ENCODE measurements around the gene TSEN54.

Gene TSEN54

DNA sequence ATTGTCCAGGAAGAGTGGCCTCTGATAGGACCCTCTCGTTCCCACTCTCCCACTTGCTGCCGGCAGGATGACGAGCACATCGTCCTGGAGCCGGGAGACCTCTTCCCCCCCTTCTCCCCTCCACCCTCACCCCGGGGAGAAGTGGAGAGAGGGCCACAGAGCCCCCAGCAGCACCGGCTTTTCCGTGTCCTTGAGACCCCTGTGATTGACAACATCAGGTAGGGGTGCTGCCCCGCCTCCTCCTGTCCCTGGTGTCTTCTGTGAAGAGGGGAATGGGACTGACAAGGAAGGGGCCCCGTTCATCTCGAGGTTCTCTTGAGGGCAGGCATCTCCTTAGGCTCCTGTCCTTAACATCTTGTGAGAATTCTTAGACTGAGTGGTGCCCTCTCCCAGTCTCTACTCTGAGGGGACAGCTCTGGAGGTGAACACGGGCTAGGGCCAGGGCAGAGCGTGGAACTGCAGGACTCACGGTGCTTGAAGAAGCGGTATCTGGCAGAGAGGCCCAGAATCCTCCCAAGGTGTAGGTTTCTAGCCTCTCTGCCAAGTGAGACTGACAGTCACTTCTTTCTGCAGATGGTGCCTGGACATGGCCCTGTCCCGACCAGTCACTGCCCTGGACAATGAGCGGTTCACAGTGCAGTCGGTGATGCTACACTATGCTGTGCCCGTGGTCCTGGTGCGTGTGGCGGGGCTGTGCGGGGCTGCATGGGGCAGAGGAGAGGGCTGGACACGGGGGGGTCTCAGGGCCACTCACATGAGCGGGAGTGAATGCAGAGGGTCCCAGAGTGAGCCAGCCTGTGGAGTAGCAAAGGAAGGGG, 27.4 kb upstream of the TSEN54 start:
- no peak for DNase-seq (ENCODE audit: low read depth in 2 of 2)

DNA sequence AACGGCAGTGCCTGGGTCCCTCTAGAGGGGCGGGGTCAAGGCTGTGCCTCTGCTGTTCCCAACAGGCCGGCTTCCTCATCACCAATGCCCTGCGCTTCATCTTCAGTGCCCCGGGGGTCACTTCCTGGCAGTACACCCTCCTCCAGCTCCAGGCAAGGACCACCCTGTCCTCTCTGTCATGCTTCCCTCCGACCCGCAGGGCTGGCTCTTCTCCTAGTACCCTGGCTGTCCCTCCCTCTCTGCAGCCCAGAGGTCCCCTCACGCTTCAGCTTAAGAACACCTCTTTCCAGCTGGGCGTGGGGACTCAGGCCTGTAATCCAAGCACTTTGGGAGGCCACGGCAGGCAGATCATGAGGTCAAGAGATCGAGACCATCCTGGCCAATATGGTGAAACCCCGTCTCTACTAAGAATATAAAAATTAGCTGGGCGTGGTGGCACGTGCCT, 26.8 kb upstream of the TSEN54 start:
- DNase-seq (ENCODE audit: low read depth in 2 of 2): no peak

DNA sequence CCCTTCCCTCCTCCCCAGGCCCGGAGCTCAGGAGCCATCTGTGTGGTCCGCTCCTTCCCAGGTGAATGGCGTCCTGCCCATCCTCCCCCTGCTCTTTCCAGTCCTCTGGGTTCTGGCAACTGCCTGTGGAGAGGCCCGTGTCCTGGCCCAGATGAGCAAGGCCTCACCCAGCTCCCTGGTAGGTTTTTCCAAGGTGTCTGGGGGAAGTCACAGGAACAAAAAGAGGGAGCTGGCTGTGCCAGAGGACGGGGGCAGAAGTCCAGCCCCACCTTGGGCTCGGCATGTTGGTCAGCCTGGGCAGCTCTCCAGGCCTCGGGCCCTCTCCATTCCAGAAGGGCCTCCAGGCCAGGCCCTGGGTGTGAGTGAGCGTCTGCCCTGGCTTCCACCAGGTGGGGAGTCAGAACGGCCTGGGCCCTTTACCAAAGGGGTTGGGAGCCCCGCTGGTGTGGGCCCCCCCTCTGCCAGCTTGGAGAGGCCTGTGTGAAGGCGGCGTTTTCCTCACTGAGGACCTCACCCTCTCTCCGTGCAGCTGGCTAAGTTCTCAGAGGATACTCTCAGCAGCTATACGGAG, 26.1 kb upstream of the TSEN54 start:
- no peak for DNase-seq (ENCODE audit: low read depth in 2 of 2)

DNA sequence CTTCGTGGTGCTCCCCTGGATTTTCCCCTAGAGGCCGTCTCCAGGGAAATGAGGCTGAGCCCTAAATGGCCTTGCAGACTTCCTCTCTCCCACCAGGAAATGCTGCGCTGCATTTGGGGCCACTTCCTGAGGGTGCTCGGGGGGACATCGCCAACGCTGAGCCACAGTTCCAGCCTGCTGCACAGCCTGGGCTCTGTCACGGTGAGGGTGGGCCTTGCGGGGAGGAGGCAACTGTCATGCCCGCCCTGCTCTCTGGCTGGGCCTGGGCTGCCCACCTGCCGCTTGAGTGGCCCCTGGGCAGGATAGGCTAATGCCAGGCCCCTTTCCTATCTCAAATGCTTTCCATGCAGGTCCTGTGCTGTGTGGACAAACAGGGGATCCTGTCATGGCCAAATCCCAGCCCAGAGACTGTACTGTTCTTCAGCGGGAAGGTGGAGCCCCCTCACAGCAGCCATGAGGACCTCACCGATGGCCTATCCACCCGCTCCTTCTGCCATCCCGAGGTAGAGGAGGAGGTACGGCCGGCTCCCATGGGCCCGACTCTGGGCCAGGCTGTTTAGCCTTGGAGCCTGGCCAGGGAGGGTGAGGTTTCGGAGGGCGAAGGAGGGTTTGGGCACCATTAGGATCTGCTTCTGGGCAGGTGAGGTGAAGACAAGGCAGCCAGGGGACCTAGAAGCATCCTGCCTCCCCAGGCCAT, 25.2 kb upstream of the TSEN54 start:
- DNase-seq (ENCODE audit: low read depth in 2 of 2): no peak

DNA sequence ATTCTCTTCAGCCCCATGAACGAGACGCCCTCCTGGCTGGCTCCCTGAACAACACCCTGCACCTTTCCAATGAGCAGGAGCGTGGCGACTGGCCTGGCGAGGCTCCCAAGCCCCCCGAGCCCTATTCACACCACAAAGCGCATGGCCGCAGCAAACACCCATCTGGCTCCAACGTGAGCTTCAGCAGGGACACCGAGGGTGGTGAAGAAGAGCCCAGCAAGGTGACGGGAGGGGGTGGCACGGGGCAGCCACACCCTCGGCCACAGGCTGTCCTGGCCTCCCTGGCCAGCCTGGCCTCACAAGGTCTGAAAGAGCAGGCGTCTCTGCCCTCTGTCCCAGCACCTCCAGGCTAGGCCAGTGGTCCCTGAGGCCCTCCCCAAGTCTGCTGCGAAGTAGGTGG, 24.6 kb upstream of the TSEN54 start:
- no peak for DNase-seq (ENCODE audit: low read depth in 2 of 2)

DNA sequence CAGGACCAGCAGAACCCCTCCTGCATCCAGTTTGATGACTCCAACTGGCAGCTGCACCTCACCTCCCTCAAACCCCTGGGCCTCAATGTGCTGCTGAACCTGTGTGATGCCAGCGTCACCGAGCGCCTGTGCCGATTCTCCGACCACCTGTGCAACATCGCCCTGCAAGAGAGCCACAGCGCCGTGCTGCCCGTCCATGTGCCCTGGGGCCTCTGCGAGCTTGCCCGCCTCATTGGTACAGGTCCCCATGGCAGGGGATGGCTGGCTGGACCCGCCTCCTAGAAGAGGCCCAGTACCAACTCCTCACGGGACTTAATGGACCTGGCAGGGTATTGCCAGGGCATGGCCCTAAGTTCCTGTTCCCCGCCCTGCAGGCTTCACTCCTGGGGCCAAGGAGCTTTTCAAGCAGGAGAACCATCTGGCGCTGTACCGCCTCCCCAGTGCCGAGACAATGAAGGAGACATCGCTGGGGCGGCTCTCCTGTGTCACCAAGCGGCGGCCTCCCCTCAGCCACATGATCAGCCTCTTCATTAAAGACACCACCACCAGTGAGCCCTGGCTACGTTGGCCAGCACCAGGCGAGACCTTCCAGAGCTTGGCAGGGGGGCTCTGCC, 23.7 kb upstream of the TSEN54 start:
- no peak for DNase-seq (ENCODE audit: low read depth in 2 of 2)

DNA sequence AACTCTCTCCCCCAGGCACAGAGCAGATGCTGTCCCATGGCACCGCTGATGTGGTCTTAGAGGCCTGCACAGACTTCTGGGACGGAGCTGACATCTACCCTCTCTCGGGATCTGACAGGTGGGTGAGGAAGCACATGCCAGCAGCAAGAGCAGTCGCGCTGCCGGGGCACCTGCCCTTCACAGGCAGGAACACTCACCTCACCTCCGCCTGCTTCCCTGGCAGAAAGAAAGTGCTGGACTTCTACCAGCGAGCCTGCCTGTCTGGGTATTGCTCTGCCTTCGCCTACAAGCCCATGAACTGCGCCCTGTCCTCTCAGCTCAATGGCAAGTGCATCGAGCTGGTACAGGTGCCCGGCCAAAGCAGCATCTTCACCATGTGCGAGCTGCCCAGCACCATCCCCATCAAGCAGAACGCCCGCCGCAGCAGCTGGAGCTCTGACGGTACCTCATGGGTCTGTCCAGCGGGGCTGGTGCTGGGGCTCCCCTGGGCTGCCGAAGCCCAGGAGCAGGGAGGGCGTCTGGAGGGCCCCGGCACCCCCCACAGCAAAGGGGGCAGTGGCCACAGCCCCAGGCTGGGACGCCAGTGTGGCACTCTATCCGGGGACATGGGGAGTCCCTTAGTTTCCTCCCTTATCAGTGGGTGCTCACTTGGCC, 22.7 kb upstream of the TSEN54 start:
- no peak for DNase-seq (ENCODE audit: low read depth in 2 of 2)

DNA sequence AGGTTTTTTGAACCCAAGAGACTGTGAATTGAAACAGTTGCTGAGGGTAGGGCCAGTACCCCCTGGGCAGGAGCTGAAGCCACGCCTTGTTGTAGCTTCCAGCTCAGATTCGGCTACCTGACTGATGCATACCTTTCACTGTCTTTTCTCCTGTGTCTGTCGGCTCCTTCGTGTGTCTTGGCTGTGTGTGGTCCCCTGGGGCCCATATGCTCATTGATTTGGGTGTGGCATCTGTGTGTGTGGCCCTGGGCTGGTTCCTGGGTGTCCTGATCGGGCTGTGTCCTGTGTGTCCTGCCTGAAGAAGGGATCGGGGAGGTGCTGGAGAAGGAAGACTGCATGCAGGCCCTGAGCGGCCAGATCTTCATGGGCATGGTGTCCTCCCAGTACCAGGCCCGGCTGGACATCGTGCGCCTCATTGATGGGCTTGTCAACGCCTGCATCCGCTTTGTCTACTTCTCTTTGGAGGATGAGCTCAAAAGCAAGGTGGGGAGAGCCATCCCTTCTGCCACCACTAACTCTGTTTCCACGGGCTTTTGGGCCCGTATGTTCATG, 21.9 kb upstream of the TSEN54 start:
- DNase-seq (ENCODE audit: low read depth in 2 of 2): no peak

DNA sequence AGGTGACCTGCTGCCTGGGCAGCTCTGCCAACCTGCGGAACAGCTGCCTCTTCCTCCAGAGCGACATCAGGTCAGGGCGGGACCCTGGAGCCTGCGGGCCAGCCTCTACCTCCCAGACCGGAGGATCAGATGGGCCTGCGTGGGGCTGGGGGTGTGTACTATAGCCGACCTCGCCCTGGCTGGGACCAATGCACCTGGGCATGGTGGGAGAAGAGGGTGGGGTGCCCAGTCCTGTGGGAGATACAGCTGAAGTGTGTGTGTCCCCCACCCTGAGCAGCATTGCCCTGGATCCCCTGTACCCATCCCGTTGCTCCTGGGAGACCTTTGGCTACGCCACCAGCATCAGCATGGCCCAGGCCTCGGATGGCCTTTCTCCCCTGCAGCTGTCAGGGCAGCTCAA, 20.3 kb upstream of the TSEN54 start:
- no peak for DNase-seq (ENCODE audit: low read depth in 2 of 2)

DNA sequence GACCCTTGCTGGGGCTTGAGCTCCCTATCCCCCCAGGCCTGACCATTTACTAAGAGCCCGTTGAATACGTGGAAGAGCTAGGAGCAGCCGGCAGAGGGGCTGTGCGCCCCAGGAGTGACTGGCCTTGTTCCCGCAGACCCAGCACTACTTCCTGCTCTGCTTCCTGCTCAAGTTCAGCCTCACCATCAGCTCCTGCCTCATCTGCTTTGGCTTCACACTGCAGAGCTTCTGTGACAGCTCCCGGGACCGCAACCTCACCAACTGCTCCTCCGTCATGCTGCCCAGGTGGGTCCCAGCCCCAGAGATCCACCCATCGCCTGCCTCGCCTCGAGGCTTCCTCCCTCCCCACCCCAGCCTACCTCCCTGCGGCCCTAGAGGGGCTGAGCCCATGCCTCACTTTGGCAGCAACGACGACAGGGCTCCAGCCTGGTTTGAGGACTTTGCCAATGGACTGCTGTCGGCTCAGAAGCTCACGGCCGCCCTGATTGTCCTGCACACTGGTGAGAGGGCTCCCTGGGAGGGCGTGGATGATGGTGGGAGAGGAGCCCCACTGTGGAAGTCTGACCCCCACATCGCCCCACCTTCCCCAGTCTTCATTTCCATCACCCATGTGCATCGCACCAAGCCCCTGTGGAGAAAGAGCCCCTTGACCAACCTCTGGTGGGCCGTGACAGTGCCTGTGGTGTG, 18.1 kb upstream of the TSEN54 start:
- DNase-seq (ENCODE audit: low read depth in 2 of 2): no peak

DNA sequence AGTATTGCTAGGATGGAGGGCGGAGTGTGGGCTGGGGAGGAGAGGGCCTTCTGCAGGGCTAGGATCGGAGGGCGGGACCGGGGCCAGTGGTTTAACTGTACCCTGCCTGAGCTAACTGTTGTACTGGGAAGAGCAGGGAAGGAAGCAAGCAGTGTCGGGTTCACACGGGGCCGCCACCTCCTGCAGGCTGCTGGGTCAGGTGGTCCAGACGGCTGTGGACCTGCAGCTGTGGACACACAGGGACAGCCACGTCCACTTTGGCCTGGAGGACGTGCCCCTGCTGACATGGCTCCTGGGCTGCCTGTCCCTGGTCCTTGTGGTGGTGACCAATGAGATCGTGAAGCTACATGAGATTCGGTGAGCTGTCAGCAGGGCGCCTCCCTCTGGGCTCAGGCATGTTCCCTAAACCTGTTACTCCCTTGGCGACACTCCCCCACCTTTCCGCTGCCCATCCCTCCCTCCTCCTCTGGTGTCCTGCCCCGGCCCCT, 17.6 kb upstream of the TSEN54 start:
- no peak for DNase-seq (ENCODE audit: low read depth in 2 of 2)

DNA sequence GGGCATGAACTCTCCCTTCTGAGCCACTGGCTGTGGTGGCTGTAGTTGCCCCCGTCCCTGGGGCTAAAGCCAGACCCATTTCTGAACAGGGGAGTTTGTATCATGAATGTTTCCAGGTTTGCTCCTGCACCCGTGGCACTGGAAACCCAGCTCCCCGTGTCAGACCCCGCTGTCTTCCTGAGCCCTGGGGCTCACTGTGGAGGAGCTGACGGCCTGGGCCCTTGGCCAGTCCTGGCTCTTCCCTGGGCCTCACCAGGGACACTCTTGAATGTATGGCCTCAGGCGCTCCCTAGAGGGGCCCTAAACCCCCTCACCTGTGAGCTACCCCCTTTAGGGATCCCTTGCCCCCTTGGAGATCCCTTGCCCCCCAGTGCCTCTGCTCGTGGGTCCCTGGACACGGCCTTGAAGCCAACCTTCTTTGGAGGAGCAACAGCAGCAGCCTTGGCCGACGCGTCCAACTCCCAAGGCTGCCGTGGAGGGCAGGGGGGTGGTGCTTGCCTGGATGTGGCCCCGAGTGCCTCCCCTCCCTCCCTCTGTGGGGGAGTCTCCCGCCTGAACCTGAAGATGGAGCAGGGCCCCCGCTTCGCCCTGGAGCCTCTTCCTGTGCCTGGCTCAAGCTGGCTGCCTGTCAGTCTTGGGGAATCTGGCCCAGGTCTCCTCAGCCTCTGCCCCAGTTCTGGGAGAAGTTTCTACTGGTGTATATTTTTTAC, 16.9 kb upstream of the TSEN54 start:
- no peak for DNase-seq (ENCODE audit: low read depth in 2 of 2)

DNA sequence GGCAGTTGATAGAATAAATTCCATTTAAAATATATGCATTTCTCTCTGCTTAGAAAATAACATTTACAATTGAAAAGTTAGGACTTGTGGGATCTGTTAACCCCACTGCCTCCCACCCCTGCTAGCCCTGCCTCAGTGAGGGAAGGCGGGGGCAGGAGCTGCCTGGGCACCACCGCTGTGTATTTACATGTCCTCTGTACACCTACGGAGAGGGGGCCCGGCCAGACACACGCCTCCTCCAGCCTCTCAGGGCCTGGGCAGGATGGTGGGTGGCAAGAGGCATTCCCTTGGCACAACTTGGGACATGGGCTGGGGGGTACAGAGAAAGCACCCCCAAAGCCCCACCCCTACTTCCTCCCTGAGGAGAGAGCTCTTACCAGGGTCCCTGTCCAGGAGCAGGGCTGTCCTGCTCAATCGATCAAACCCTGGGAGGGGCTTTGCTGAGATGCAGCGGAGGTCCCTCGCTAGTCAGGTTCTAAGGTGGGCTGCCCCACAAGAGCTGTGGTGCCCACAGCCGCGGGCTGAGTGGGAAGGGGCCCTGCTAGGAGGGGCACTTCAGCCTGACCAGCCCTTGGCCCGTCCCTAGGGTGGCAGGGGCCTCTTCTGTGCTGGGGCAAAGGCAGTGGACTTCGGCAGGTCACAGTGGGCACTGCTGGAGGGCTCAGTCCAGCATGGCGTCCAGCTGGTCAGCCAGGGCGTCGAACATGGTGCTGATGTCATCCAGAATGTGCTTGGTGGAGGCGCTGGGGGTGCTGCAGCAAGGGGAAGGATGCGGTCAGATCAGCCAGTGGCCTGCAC, 15.7 kb upstream of the TSEN54 start:
- DNase-seq (ENCODE audit: low read depth in 2 of 2): no peak

DNA sequence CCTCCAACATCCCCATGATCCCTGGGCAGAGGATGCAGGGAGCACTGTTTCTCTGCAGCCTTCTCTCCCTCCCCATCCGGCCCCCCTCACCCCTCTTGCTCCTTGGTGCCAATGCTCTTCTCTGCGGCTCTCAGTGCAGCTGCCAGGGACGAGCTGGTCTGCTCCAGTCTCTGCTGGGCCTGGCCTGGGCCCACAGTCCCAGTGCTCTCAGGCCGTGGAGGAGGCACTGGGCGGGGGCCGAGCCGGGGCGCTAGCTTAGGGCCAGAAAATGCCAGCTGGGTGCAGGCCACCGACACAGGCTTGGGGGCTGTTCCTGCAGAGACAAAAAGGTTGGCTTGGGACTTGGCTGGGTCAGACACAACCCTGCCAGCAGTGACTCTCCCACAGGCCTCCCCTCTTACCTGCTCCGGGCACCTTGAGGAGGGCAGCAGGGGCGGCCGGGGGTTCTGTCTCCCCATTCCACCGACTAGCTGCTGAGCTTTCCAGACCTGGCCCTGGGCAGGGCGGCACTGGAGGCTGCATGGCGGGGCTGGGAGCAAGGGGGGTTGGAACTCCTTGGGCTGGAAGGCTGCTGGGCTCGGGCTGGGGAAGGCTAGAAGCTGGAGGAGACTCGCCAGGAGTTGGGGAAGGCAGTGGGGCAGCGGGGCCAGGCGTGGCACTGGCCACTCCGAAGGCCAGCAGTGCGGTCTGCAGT, 14.8 kb upstream of the TSEN54 start:
- no peak for DNase-seq (ENCODE audit: low read depth in 2 of 2)

DNA sequence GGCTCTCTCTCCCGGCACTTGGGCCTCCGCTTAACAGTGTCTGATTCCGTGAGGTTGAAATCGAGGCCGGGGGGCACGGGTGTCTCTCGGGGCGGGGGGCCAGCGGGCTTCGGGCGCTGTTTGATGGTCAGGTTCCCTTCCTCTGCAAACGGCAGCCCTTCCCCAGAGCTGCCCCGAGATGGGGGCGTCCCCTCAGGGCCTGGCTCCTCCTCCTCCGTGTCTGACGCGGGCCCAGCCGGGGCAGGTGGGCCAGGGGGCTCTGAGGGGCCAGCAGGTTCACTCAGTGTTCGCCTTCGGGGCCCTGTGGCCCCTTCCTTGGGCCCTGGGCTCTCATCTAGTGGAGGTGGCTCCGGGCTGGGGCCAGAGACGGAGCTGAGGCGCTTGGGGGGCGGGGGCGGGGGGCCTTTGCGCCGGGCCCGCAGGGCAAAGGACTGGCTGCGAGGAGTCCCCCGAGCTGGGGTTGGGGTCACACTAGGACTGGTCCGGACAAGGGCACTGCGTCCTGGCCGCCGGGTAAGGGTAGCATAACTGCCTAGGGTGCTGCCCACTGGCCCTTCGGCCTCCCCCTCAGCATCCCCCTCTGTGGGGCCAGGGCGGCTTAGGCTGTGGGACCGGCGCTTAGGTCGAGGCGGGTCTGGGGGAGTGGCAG, 14.1 kb upstream of the TSEN54 start:
- DNase-seq (ENCODE audit: low read depth in 2 of 2): no peak

DNA sequence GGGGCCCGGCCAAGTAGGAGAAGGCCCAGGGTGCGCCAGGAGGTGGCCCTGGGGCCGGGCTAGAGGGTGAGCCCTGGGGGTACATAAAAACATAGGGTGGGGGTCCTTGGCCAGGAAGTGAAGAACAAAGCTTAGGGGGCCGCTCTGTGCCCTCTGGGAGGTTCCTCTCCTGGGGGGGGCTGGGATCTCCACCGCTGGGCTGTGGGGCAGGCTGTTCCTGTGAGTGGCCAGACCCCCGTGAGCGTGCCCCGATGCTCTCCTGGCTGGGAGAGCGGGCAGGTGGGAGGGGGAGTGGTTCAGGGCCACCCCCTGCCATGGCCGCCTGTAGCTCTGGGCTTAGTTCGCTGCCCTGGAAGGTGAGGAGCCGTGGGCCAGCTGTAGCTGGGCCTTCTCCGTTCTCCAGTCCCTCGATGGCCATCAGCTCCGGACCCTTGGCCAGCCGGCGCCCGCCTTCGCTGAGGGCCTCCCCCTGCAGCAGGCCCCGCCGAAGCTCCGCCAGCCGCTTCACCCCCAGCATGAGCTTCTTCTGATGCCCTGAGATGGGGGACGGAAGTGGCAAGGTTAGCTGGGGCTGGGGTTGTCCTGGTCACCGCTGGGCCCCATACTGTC, 13.5 kb upstream of the TSEN54 start:
- DNase-seq (ENCODE audit: low read depth in 2 of 2): no peak

DNA sequence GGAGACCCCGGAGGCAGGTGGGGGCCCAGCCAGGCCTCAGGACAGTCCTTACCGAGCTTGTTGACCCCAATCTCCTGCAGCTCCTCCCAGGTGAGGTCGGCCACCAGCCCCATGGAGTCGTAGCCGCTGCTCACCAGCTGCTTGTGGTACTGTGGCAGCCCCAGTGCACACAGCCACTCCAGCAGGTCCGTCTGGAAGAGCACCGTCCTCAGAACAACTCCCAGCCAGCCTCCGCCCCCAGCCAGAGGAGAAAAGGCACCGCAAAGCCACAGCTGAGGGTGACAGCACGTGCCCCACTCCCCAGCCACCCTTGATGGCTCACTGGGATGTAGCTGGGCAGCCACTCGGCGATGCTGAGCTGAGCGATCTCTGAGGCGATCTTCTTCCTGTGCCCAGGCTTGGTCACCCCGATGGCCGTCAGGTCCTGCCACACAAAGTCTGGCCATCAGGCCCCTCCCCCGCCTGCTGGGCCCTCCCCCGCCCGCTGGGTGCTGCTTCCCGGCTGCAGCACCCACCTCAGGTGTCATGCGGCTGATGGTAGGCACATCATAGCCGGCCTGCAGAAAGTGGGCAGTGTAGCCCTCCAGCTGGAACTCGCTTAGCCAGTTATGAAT, 12.9 kb upstream of the TSEN54 start:
- DNase-seq (ENCODE audit: low read depth in 2 of 2): no peak

DNA sequence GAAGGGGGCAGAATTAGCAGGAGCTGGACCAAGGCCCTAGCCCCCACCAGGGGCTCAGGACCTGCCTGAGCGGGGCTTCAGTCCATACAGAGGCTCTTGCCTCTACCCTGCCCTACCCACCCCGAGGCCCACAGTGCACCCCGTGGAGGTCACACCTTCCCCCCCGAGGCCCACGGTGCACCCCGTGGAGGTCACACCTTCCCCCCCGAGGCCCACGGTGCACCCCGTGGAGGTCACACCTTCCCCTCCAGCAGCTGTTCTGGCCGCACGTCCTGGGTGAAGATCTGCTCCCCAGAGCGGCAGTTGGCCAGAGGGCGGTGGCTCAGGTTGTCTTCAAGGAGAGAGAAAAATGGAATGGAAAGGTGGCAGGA, 12.4 kb upstream of the TSEN54 start:
- no peak for DNase-seq (ENCODE audit: low read depth in 2 of 2)
